ENCODE data around the gene METAP2. TPM values are rescaled to one million over a fixed set of nuclear protein-coding genes. Genes with fewer than 3 reads are reported as not detected.
A peak's percentile ranks its signal among the peaks of the same experiment; 100 is the strongest.

The METAP2 gene
- polyA plus RNA-seq, 1 of the 3 experiments (the other 2 are of a cell fraction) = 35.8 TPM

DNA sequence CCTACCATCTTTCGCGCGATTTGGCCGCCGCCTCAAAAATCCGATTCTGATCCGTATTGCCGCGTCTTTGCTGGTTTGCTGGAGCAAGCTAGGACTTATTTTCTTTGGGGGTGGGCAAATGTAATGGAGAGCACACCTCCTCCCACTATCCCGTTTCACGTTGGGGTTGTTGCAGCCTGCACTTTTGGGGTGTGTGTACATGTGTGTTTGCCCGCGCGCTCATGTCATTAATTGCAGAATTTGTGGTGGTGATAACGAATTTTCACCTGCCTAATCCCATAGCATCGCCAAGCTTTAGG is 657 bp downstream of the METAP2 start:
- Histone ChIP-seq H2AFZ (ENCODE audit: low read depth) (peak overlapping the region; percentile 90), H3K36me3 (replicated peaks in 1 of 2; ENCODE audit: control insufficient read depth in 1 of 2, insufficient read depth in 2 of 2, low read length in 1 of 2) (peaks cover 19 to 33% of the 10 kb centered on the region in 2 experiments), H3K9ac (peak overlapping the region; percentile 98), H3F3A (replicated peaks; ENCODE audit: insufficient read depth) (peaks cover 4% of the 10 kb centered on the region), H3K27me3 (ENCODE audit: insufficient read depth) (no peaks in the 10 kb centered on the region), H3K27ac (ENCODE audit: low read depth in 2 of 2, low read length in 1 of 2) (peak overlapping the region; percentile 81 to 89; a peak in 2 of 4 replicates), H4K20me1 (ENCODE audit: insufficient read depth) (peaks cover 9% of the 10 kb centered on the region), H3K4me3 (ENCODE audit: low read depth in 2 of 2, low read length in 1 of 2) (peak overlapping the region; percentile 78 to 95), H3K4me2 (peak overlapping the region; percentile 79), H3K79me2 (ENCODE audit: insufficient read depth) (peaks cover 57% of the 10 kb centered on the region), H3K9me2 (no peaks in the 10 kb centered on the region), H3K4me1 (ENCODE audit: control insufficient read depth in 1 of 2, insufficient read depth in 2 of 2, low read depth in 1 of 2, low read length in 1 of 2) (peaks cover 0 to 4% of the 10 kb centered on the region in 2 experiments; a peak in 2 of 4 replicates), H3K9me3 (no peaks in the 10 kb centered on the region)
- DNase-seq = no peak
- ChIA-PET CTCF (interaction anchor here (1.2 to 2.7 kb wide), 2 partner anchors 138 to 401 kb away, joined by 8 to 12 read pairs; partner anchors contain the start of gene NR2C1), POLR2A (interaction anchor here (1.1 kb wide), 1 partner anchor 139 kb away, joined by 4 read pairs; no protein-coding TSS in a partner anchor)
- TF ChIP-seq NFIC (IDR thresholded peaks at IDR 0.05; ENCODE audit: borderline replicate concordance) (no peak), TCF12 (IDR thresholded peaks at IDR 0.05) (no peak), EZH2phosphoT487 (IDR thresholded peaks at IDR 0.05; ENCODE audit: borderline replicate concordance, low read depth) (no peak), CHD2 (IDR thresholded peaks at IDR 0.05; ENCODE audit: low read length, partially characterized antibody) (no peak)
- TF ChIP-seq, protein P1, sequence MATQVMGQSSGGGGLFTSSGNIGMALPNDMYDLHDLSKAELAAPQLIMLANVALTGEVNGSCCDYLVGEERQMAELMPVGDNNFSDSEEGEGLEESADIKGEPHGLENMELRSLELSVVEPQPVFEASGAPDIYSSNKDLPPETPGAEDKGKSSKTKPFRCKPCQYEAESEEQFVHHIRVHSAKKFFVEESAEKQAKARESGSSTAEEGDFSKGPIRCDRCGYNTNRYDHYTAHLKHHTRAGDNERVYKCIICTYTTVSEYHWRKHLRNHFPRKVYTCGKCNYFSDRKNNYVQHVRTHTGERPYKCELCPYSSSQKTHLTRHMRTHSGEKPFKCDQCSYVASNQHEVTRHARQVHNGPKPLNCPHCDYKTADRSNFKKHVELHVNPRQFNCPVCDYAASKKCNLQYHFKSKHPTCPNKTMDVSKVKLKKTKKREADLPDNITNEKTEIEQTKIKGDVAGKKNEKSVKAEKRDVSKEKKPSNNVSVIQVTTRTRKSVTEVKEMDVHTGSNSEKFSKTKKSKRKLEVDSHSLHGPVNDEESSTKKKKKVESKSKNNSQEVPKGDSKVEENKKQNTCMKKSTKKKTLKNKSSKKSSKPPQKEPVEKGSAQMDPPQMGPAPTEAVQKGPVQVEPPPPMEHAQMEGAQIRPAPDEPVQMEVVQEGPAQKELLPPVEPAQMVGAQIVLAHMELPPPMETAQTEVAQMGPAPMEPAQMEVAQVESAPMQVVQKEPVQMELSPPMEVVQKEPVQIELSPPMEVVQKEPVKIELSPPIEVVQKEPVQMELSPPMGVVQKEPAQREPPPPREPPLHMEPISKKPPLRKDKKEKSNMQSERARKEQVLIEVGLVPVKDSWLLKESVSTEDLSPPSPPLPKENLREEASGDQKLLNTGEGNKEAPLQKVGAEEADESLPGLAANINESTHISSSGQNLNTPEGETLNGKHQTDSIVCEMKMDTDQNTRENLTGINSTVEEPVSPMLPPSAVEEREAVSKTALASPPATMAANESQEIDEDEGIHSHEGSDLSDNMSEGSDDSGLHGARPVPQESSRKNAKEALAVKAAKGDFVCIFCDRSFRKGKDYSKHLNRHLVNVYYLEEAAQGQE (IDR thresholded peaks at IDR 0.05; ENCODE audit: low read depth, low read length) = no peak
- WGBS (ENCODE audit: low lambda C conversion rate) = 0% methylated on average over 16 of the region's 16 CpGs

DNA sequence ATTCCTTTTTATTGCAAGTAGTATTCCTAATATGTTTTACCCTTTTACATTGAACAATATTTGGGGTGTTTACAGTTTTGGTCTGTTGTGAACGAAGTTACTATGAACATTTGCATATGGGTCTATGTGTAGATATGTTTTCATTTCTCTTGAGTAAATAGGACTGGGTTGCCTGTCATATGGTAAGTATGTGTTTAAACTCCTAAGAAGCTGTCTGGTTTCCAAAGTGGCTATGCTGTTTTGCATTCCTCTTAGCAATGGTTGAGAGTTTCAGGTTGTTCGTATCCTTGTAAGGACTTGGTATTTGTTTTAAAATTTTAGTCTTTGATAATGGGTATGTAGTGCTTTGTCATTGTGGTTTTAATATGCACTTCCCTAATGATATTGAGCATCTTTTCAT is 6.3 kb downstream of the METAP2 start:
- Histone ChIP-seq H3K36me3 (replicated peaks in 1 of 2; ENCODE audit: control insufficient read depth in 1 of 2, insufficient read depth in 2 of 2, low read length in 1 of 2) (peaks cover 25 to 36% of the 10 kb centered on the region in 2 experiments), H3K9ac (no peak overlapping the region), H4K20me1 (ENCODE audit: insufficient read depth) (peaks cover 47% of the 10 kb centered on the region), H3K4me1 (ENCODE audit: control insufficient read depth in 1 of 2, insufficient read depth in 2 of 2, low read depth in 1 of 2, low read length in 1 of 2) (peaks cover 0 to 14% of the 10 kb centered on the region in 2 experiments; a peak in 3 of 4 replicates), H3F3A (replicated peaks; ENCODE audit: insufficient read depth) (peaks cover 11% of the 10 kb centered on the region), H2AFZ (ENCODE audit: low read depth) (no peak overlapping the region), H3K4me3 (ENCODE audit: low read depth in 2 of 2, low read length in 1 of 2) (no peak overlapping the region), H3K27ac (ENCODE audit: low read depth in 2 of 2, low read length in 1 of 2) (no peak overlapping the region), H3K79me2 (ENCODE audit: insufficient read depth) (peaks cover 89% of the 10 kb centered on the region), H3K9me2 (no peaks in the 10 kb centered on the region), H3K27me3 (ENCODE audit: insufficient read depth) (no peaks in the 10 kb centered on the region), H3K9me3 (no peaks in the 10 kb centered on the region), H3K4me2 (no peak overlapping the region)
- 96% methylated on average over 2 of the region's 2 CpGs for WGBS (ENCODE audit: low lambda C conversion rate)
- CTCF ChIA-PET = no interaction called here
- TF ChIP-seq SIN3A (IDR thresholded peaks at IDR 0.05; ENCODE audit: borderline replicate concordance, low read depth, low read length) (no peak), RAD21 (IDR thresholded peaks at IDR 0.05; ENCODE audit: low read length) (no peak), CHD2 (IDR thresholded peaks at IDR 0.05; ENCODE audit: low read length, partially characterized antibody) (no peak), JUND (IDR thresholded peaks at IDR 0.05) (no peak), NFIC (IDR thresholded peaks at IDR 0.05; ENCODE audit: borderline replicate concordance) (no peak), NRF1 (IDR thresholded peaks at IDR 0.05; ENCODE audit: low read depth, low read length) (no peak), POLR2AphosphoS5 (IDR thresholded peaks at IDR 0.05; ENCODE audit: low read depth, low read length) (no peak)
- TF ChIP-seq, protein P2, sequence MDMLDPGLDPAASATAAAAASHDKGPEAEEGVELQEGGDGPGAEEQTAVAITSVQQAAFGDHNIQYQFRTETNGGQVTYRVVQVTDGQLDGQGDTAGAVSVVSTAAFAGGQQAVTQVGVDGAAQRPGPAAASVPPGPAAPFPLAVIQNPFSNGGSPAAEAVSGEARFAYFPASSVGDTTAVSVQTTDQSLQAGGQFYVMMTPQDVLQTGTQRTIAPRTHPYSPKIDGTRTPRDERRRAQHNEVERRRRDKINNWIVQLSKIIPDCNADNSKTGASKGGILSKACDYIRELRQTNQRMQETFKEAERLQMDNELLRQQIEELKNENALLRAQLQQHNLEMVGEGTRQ (IDR thresholded peaks at IDR 0.05; ENCODE audit: borderline replicate concordance, low read depth, low read length) = no peak
- TF ChIP-seq, protein P3, sequence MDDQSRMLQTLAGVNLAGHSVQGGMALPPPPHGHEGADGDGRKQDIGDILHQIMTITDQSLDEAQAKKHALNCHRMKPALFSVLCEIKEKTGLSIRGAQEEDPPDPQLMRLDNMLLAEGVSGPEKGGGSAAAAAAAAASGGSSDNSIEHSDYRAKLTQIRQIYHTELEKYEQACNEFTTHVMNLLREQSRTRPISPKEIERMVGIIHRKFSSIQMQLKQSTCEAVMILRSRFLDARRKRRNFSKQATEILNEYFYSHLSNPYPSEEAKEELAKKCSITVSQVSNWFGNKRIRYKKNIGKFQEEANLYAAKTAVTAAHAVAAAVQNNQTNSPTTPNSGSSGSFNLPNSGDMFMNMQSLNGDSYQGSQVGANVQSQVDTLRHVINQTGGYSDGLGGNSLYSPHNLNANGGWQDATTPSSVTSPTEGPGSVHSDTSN (IDR thresholded peaks at IDR 0.05) = no peak
- TF ChIP-seq, protein P4, sequence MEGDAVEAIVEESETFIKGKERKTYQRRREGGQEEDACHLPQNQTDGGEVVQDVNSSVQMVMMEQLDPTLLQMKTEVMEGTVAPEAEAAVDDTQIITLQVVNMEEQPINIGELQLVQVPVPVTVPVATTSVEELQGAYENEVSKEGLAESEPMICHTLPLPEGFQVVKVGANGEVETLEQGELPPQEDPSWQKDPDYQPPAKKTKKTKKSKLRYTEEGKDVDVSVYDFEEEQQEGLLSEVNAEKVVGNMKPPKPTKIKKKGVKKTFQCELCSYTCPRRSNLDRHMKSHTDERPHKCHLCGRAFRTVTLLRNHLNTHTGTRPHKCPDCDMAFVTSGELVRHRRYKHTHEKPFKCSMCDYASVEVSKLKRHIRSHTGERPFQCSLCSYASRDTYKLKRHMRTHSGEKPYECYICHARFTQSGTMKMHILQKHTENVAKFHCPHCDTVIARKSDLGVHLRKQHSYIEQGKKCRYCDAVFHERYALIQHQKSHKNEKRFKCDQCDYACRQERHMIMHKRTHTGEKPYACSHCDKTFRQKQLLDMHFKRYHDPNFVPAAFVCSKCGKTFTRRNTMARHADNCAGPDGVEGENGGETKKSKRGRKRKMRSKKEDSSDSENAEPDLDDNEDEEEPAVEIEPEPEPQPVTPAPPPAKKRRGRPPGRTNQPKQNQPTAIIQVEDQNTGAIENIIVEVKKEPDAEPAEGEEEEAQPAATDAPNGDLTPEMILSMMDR (IDR thresholded peaks at IDR 0.05) = no peak
- TF ChIP-seq, protein P5, sequence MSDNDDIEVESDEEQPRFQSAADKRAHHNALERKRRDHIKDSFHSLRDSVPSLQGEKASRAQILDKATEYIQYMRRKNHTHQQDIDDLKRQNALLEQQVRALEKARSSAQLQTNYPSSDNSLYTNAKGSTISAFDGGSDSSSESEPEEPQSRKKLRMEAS (IDR thresholded peaks at IDR 0.05; ENCODE audit: low read depth) = no peak
- TF ChIP-seq, protein P6, sequence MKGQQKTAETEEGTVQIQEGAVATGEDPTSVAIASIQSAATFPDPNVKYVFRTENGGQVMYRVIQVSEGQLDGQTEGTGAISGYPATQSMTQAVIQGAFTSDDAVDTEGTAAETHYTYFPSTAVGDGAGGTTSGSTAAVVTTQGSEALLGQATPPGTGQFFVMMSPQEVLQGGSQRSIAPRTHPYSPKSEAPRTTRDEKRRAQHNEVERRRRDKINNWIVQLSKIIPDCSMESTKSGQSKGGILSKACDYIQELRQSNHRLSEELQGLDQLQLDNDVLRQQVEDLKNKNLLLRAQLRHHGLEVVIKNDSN (IDR thresholded peaks at IDR 0.05; ENCODE audit: borderline replicate concordance, low read depth) = no peak
- TF ChIP-seq, protein P7, sequence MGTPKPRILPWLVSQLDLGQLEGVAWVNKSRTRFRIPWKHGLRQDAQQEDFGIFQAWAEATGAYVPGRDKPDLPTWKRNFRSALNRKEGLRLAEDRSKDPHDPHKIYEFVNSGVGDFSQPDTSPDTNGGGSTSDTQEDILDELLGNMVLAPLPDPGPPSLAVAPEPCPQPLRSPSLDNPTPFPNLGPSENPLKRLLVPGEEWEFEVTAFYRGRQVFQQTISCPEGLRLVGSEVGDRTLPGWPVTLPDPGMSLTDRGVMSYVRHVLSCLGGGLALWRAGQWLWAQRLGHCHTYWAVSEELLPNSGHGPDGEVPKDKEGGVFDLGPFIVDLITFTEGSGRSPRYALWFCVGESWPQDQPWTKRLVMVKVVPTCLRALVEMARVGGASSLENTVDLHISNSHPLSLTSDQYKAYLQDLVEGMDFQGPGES (IDR thresholded peaks at IDR 0.05; ENCODE audit: low read depth, low read length) = no peak
- DNase-seq = no peak
- POLR2A ChIA-PET = no interaction called here

Data from SK-N-SH (cell line).